Activated CD8-positive, alpha-beta T cell treated with anti-CD3 and anti-CD28 coated beads, Interleukin-2, amount 10 ng/mL, durations not matched to agents 7 days and 5 days (primary cell): ENCODE measurements around the gene TP53TG5. TPM values are rescaled to one million over a fixed set of nuclear protein-coding genes. Genes with fewer than 3 reads are reported as not detected.

Experiments
- ATAC-seq: fragments of 150-1000 bp; cut with Tn5 transposase; one replicate; pipeline ENCODE4 v1.10.0; 2021; ENCODE audit warnings: moderate library complexity
- CTCF ChIA-PET: fragments of 350-600 bp; sonication (Branson Sonifier 250); formaldehyde crosslinking; loops from one replicate; lab custom pipeline; 2021; ENCODE audit warnings: antibody characterized with exemption; lab: Charles Lee
- POLR2A ChIA-PET: fragments of 350-600 bp; sonication (Branson Sonifier 250); formaldehyde crosslinking; loops from one replicate; lab custom pipeline; 2021; ENCODE audit warnings: antibody characterized with exemption; lab: Charles Lee
- DNase-seq: peaks from one replicate; pipeline ENCODE4 v3.0.0-alpha.2; 2020
- H3K27ac Mint-ChIP-seq: one replicate; pipeline ENCODE4 v1.8.0; 2021; ENCODE audit warnings: mild to moderate bottlenecking, mixed read lengths
- H3K27me3 Mint-ChIP-seq: one replicate; pipeline ENCODE4 v1.8.0; 2021; ENCODE audit warnings: low read depth, mixed read lengths
- H3K36me3 Mint-ChIP-seq: one replicate; pipeline ENCODE4 v1.8.0; 2021; ENCODE audit warnings: low read depth, mixed read lengths
- H3K4me1 Mint-ChIP-seq: one replicate; pipeline ENCODE4 v1.8.0; 2021; ENCODE audit warnings: low read depth, mixed read lengths
- H3K4me3 Mint-ChIP-seq: one replicate; pipeline ENCODE4 v1.8.0; 2021; ENCODE audit warnings: mild to moderate bottlenecking, mixed read lengths
- H3K9me3 Mint-ChIP-seq: one replicate; pipeline ENCODE4 v1.8.0; 2022; ENCODE audit warnings: mixed read lengths; ENCODE audit not compliant: insufficient read depth
- total RNA-seq, 2 experiments: library from RNA; stranded (reverse); gene quantifications; one replicate each; pipeline ENCODE4 v1.2.3, GENCODE V29; 2021

Gene TP53TG5
- total RNA-seq, 2 experiments from 2014 or later: 0.16 TPM; not detected in 1

- ChIA-PET POLR2A (no interaction called here), CTCF (interaction anchor here (0.5 to 4.8 kb wide), 10 partner anchors 10 to 361 kb away, joined by 3 to 34 read pairs (median 6); partner anchors contain the start of gene SYS1)
- H3K27ac Mint-ChIP-seq: no peak overlapping the region
These were observed 34.5 kb upstream of the TP53TG5 start for GRCh38 chr20:45412653-45413052.

GRCh38 chr20:45410887-45411286 lies 32.8 kb upstream of the TP53TG5 start:
- CTCF ChIA-PET: interaction anchor here (1.0 to 4.8 kb wide), 5 partner anchors 19 to 92 kb away, joined by 3 to 34 read pairs (median 6); partner anchors contain the start of gene SYS1
- POLR2A ChIA-PET: no interaction called here

More at GRCh38 chr20:45412653-45413052, 34.5 kb upstream of the TP53TG5 start:
- no peak for DNase-seq
- H3K4me1 Mint-ChIP-seq: peaks cover 34% of the 10 kb centered on the region
- H3K4me3 Mint-ChIP-seq: no peak overlapping the region
- H3K9me3 Mint-ChIP-seq: no peaks in the 10 kb centered on the region
- no peak for ATAC-seq
- H3K36me3 Mint-ChIP-seq: peaks cover 4% of the 10 kb centered on the region
- H3K27me3 Mint-ChIP-seq: peaks cover 4% of the 10 kb centered on the region

GRCh38 chr20:45409521-45410272 lies 31.6 kb upstream of the TP53TG5 start:
- ChIA-PET POLR2A (no interaction called here), CTCF (interaction anchor here (1.4 to 4.8 kb wide), 3 partner anchors 27 to 47 kb away, joined by 5 to 34 read pairs (median 7); partner anchors contain the start of gene SYS1)
- DNase-seq (no peak), ATAC-seq (no peak)
- no peak overlapping the region for H3K27ac Mint-ChIP-seq
- peaks cover 24% of the 10 kb centered on the region for H3K4me1 Mint-ChIP-seq
- H3K4me3 Mint-ChIP-seq: no peak overlapping the region
- no peaks in the 10 kb centered on the region for H3K9me3 Mint-ChIP-seq
- peaks cover 2% of the 10 kb centered on the region for H3K36me3 Mint-ChIP-seq
- peaks cover 15% of the 10 kb centered on the region for H3K27me3 Mint-ChIP-seq

More at GRCh38 chr20:45410887-45411286, 32.8 kb upstream of the TP53TG5 start:
- H3K9me3 Mint-ChIP-seq: no peaks in the 10 kb centered on the region
- H3K27ac Mint-ChIP-seq: no peak overlapping the region
- peaks cover 9% of the 10 kb centered on the region for H3K27me3 Mint-ChIP-seq
- H3K4me3 Mint-ChIP-seq: no peak overlapping the region
- no peaks in the 10 kb centered on the region for H3K36me3 Mint-ChIP-seq
- no peak for DNase-seq
- H3K4me1 Mint-ChIP-seq: peaks cover 29% of the 10 kb centered on the region
- no peak for ATAC-seq

GRCh38 chr20:45408646-45409213 lies 30.6 kb upstream of the TP53TG5 start:
- Mint-ChIP-seq H3K9me3 (no peaks in the 10 kb centered on the region), H3K4me3 (no peak overlapping the region), H3K4me1 (peaks cover 22% of the 10 kb centered on the region), H3K27ac (no peak overlapping the region), H3K27me3 (peaks cover 17% of the 10 kb centered on the region), H3K36me3 (peaks cover 3% of the 10 kb centered on the region)
- POLR2A ChIA-PET: interaction anchor here (2.4 kb wide), 1 partner anchor 7 kb away, joined by 13 read pairs; the partner anchor contains the start of gene PIGT
- CTCF ChIA-PET: interaction anchor here (1.1 to 3.0 kb wide), 3 partner anchors 28 to 118 kb away, joined by 3 to 24 read pairs (median 5); no protein-coding TSS in a partner anchor
- DNase-seq (no peak), ATAC-seq (no peak)

GRCh38 chr20:45407783-45408645 lies 29.9 kb upstream of the TP53TG5 start, which contains the start of gene DBNDD2:
Gene DBNDD2, plus strand, starts transcription at chr20:45408289. Its CDS starts 179 bp downstream, at chr20:45408468.
- no peak for DNase-seq
- Mint-ChIP-seq H3K27me3 (peaks cover 16% of the 10 kb centered on the region), H3K36me3 (peaks cover 4% of the 10 kb centered on the region), H3K27ac (no peak within 1 kb of the TSS), H3K4me3 (peak within 1 kb of the TSS; percentile 69), H3K4me1 (peaks cover 22% of the 10 kb centered on the region), H3K9me3 (no peaks in the 10 kb centered on the region)
- POLR2A ChIA-PET: interaction anchor here (1.0 to 2.4 kb wide), 2 partner anchors 8 to 34 kb away, joined by 4 to 13 read pairs; partner anchors contain the start of gene PIGT
- CTCF ChIA-PET: interaction anchor here (1.1 to 3.0 kb wide), 6 partner anchors 8 to 117 kb away, joined by 3 to 25 read pairs (median 6); partner anchors contain the start of gene PIGT
- ATAC-seq: no peak

- ATAC-seq: no peak
- no peak for DNase-seq
- peaks cover 15% of the 10 kb centered on the region for H3K27me3 Mint-ChIP-seq
- peak overlapping the region; percentile 49 for H3K27ac Mint-ChIP-seq
- ChIA-PET POLR2A (interaction anchor here (1.0 to 2.4 kb wide), 2 partner anchors 9 to 34 kb away, joined by 4 to 13 read pairs; partner anchors contain the start of gene PIGT), CTCF (interaction anchor here (1.1 to 3.0 kb wide), 7 partner anchors 9 to 116 kb away, joined by 3 to 25 read pairs (median 5); partner anchors contain the start of gene PIGT)
- H3K4me1 Mint-ChIP-seq: peaks cover 16% of the 10 kb centered on the region
- H3K9me3 Mint-ChIP-seq: no peaks in the 10 kb centered on the region
- H3K36me3 Mint-ChIP-seq: peaks cover 7% of the 10 kb centered on the region
- H3K4me3 Mint-ChIP-seq: peak overlapping the region; percentile 69
These were observed 29.1 kb upstream of the TP53TG5 start for GRCh38 chr20:45407067-45407745.

- Mint-ChIP-seq H3K36me3 (peaks cover 14% of the 10 kb centered on the region), H3K4me1 (peaks cover 16% of the 10 kb centered on the region), H3K9me3 (peaks cover 7% of the 10 kb centered on the region), H3K4me3 (peak overlapping the region; percentile 73), H3K27me3 (peaks cover 15% of the 10 kb centered on the region), H3K27ac (peak overlapping the region; percentile 49)
- DNase-seq (peak; percentile 54), ATAC-seq (peak; percentile 62)
- POLR2A ChIA-PET: interaction anchor here (2.4 kb wide), 1 partner anchor 10 kb away, joined by 13 read pairs; the partner anchor contains the start of gene PIGT
- CTCF ChIA-PET: interaction anchor here (1.1 to 3.0 kb wide), 6 partner anchors 9 to 43 kb away, joined by 3 to 25 read pairs (median 8); partner anchors contain the start of gene PIGT
These were observed 28.3 kb upstream of the TP53TG5 start for GRCh38 chr20:45406260-45407066.

GRCh38 chr20:45405571-45406259 lies 27.6 kb upstream of the TP53TG5 start:
- Mint-ChIP-seq H3K9me3 (peaks cover 12% of the 10 kb centered on the region), H3K27ac (no peak overlapping the region), H3K4me1 (peaks cover 16% of the 10 kb centered on the region), H3K4me3 (peak overlapping the region; percentile 73), H3K36me3 (peaks cover 16% of the 10 kb centered on the region), H3K27me3 (peaks cover 15% of the 10 kb centered on the region)
- DNase-seq (no peak), ATAC-seq (peak; percentile 52)
- POLR2A ChIA-PET: interaction anchor here (0.6 kb wide), 1 partner anchor 159 kb away, joined by 4 read pairs; no protein-coding TSS in a partner anchor
- CTCF ChIA-PET: interaction anchor here (1.2 to 3.0 kb wide), 5 partner anchors 10 to 42 kb away, joined by 3 to 24 read pairs (median 6); partner anchors contain the start of genes PIGT and SYS1

GRCh38 chr20:45404438-45404837 lies 26.3 kb upstream of the TP53TG5 start:
- Mint-ChIP-seq H3K27me3 (peaks cover 15% of the 10 kb centered on the region), H3K4me3 (peak overlapping the region; percentile 37), H3K27ac (no peak overlapping the region), H3K9me3 (peaks cover 19% of the 10 kb centered on the region), H3K36me3 (peaks cover 24% of the 10 kb centered on the region), H3K4me1 (peaks cover 16% of the 10 kb centered on the region)
- DNase-seq: no peak
- CTCF ChIA-PET: interaction anchor here (1.1 to 2.4 kb wide), 5 partner anchors 11 to 85 kb away, joined by 3 to 12 read pairs (median 6); partner anchors contain the start of gene SYS1
- no peak for ATAC-seq
- POLR2A ChIA-PET: interaction anchor here (0.8 kb wide), 1 partner anchor 11 kb away, joined by 6 read pairs; the partner anchor contains the start of gene PIGT
